H1 (cell line): ENCODE results near the gene ASIP. TPM values are rescaled to one million over a fixed set of nuclear protein-coding genes. Genes with fewer than 3 reads are reported as not detected.

Experiments used
- RBBP5 ChIP-seq: IDR thresholded peaks from 2 replicates; pipeline ENCODE4 v1.7.1; 2012; ENCODE audit warnings: low read depth, mild to moderate bottlenecking, inconsistent platforms, low read length, moderate library complexity, borderline replicate concordance
- polyA plus RNA-seq, 7 experiments: library from polyadenylated mRNA; depleted of rRNA in 3 of 7; stranded (reverse) in 5 of 7; unstranded in 2 of 7; fragments of >200 nt in 5 of 7; fragments of 200-250 nt in 2 of 7; gene quantifications; 1 replicate in 5 of 7; 2 replicates in 1 of 7; 4 replicates in 1 of 7; pipeline versions ENCODE4 v1.2.1 to v1.2.3, GENCODE V29; 2011 to 2013; ENCODE audit warnings: missing spikeins in 2 of 7, mixed read lengths in 2 of 7
- total RNA-seq: library from RNA; stranded (reverse); fragmentation: NEBNext Ultra II Directional; extraction: Animal tissue kit (Norgen Biotek cat#: 25700); gene quantifications from 2 replicates; pipeline ENCODE4 v1.2.1, GENCODE V29; 2021

Gene ASIP
- total and polyA plus RNA-seq, 2 of the 8 experiments (the other 6 are each of a cell fraction or from before 2014, with no cell fraction given), result not detected

GRCh38 chr20:34213213-34213612, 28.0 kb upstream of the ASIP start (continued):
- no peak for TF ChIP-seq RBBP5
